ENCODE data around the gene TBATA. TPM values are rescaled to one million over a fixed set of nuclear protein-coding genes. Genes with fewer than 3 reads are reported as not detected.

TBATA gene
- total RNA-seq, 120 experiments from 2014 or later: not detected

Other genes starting within 250 kb of the TBATA start
- gene PRF1, start 182.6 kb downstream of the TBATA start, total RNA-seq: 1 to 10 TPM in 49 of 120 experiments, under 1 TPM in 55, not detected in 16; 0.25 to 4.6 (median 0.89) TPM
- 10 to 100 TPM in 9 of 120 experiments, 1 to 10 TPM in 98, under 1 TPM in 13; 0.23 to 28.2 (median 3.7) TPM for gene ADAMTS14, start 112.9 kb downstream of the TBATA start, total RNA-seq
- gene SGPL1, start 30.6 kb upstream of the TBATA start, total RNA-seq: 10 to 100 TPM; 27.2 to 70.2 (median 47.7) TPM
- 100 to 1,000 TPM in 2 of 120 experiments, 10 to 100 TPM in 118; 24.9 to 108 (median 47.5) TPM for gene PCBD1, start 103.2 kb upstream of the TBATA start, total RNA-seq

Data from dorsolateral prefrontal cortex (tissue), 118 donors.